ENCODE data around the gene SPHK1. TPM values are rescaled to one million over a fixed set of nuclear protein-coding genes. Genes with fewer than 3 reads are reported as not detected.

Gene SPHK1
- total RNA-seq, 4 donors from 2014 or later, result 0.66 to 5.0 (median 2.5) TPM

GRCh38 chr17:76397687-76398522, 13.5 kb downstream of the SPHK1 start:
- in situ Hi-C loops (cut with MboI; ENCODE audit: low sequenced_read_pairs in 4 of 4), result loop anchor here in 3 of 4 donors (5.0 kb wide), 1 partner anchor 96 kb away; no protein-coding TSS in a partner anchor
- no peaks in the 10 kb centered on the region for H3K27me3 ChIP-seq
- peak overlapping the region in 2 of 4 donors; percentile 30 to 31 for H3K27ac ChIP-seq

GRCh38 chr17:76398523-76399174, 14.2 kb downstream of the SPHK1 start:
- DNase-seq (no peak), ATAC-seq (peak in 1 of 2 donors; percentile 4)
- no peaks in the 10 kb centered on the region for H3K27me3 ChIP-seq
- peaks cover under 1 to 5% of the 10 kb centered on the region in 2 donors for H3K4me1 ChIP-seq
- intact Hi-C loops (cut with DNase I; ENCODE audit: low total_unique reads) (loop anchor here (2.0 kb wide), 1 partner anchor 96 kb away; no protein-coding TSS in a partner anchor), in situ Hi-C loops (cut with MboI; ENCODE audit: low sequenced_read_pairs in 4 of 4) (loop anchor here in 3 of 4 donors (5.0 kb wide), 1 partner anchor 96 kb away; no protein-coding TSS in a partner anchor)
- no peak overlapping the region for H3K27ac ChIP-seq
- TF ChIP-seq POLR2A (IDR thresholded peaks at IDR 0.05), result no peak
- TF ChIP-seq, protein P1, sequence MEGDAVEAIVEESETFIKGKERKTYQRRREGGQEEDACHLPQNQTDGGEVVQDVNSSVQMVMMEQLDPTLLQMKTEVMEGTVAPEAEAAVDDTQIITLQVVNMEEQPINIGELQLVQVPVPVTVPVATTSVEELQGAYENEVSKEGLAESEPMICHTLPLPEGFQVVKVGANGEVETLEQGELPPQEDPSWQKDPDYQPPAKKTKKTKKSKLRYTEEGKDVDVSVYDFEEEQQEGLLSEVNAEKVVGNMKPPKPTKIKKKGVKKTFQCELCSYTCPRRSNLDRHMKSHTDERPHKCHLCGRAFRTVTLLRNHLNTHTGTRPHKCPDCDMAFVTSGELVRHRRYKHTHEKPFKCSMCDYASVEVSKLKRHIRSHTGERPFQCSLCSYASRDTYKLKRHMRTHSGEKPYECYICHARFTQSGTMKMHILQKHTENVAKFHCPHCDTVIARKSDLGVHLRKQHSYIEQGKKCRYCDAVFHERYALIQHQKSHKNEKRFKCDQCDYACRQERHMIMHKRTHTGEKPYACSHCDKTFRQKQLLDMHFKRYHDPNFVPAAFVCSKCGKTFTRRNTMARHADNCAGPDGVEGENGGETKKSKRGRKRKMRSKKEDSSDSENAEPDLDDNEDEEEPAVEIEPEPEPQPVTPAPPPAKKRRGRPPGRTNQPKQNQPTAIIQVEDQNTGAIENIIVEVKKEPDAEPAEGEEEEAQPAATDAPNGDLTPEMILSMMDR (IDR thresholded peaks at IDR 0.05 in 4 of 5, conservative IDR thresholded peaks at IDR 0.05 in 1 of 5), result no peak
- peaks cover 0 to 88% of the 10 kb centered on the region in 2 donors for H3K36me3 ChIP-seq
- no peak overlapping the region for H3K4me3 ChIP-seq
- H3K9me3 ChIP-seq, result no peaks in the 10 kb centered on the region

More at GRCh38 chr17:76397687-76398522, 13.5 kb downstream of the SPHK1 start:
- H3K4me3 ChIP-seq, result no peak overlapping the region
- peaks cover 0 to 94% of the 10 kb centered on the region in 2 donors for H3K36me3 ChIP-seq
- peak; percentile 87 to 95 for ATAC-seq
- peaks cover 0 to 5% of the 10 kb centered on the region in 2 donors for H3K4me1 ChIP-seq
- DNase-seq, result peak; percentile 69 to 85
- TF ChIP-seq POLR2A (IDR thresholded peaks at IDR 0.05), result no peak
- TF ChIP-seq, protein P1 (IDR thresholded peaks at IDR 0.05 in 4 of 5, conservative IDR thresholded peaks at IDR 0.05 in 1 of 5), result peak; percentile 96 to 98 (median 97)
- intact Hi-C loops (cut with DNase I; ENCODE audit: low total_unique reads), result loop anchor here (2.0 kb wide), 1 partner anchor 95 kb away; no protein-coding TSS in a partner anchor
- H3K9me3 ChIP-seq, result no peaks in the 10 kb centered on the region

GRCh38 chr17:76399175-76400172, 15.1 kb downstream of the SPHK1 start:
- Histone ChIP-seq H3K27me3 (no peaks in the 10 kb centered on the region), H3K4me1 (peaks cover 8 to 13% of the 10 kb centered on the region in 2 donors), H3K4me3 (no peak overlapping the region), H3K9me3 (no peaks in the 10 kb centered on the region), H3K36me3 (peaks cover 0 to 84% of the 10 kb centered on the region in 2 donors), H3K27ac (no peak overlapping the region)
- intact Hi-C loops (cut with DNase I; ENCODE audit: low total_unique reads) (loop anchor here (2.0 to 10.0 kb wide), 2 partner anchors 97 to 275 kb away; no protein-coding TSS in a partner anchor), in situ Hi-C loops (cut with MboI; ENCODE audit: low sequenced_read_pairs in 4 of 4) (loop anchor here (5.0 kb wide), 1 partner anchor 97 kb away; no protein-coding TSS in a partner anchor)
- no peak for DNase-seq
- no peak for ATAC-seq
- no peak for TF ChIP-seq POLR2A (IDR thresholded peaks at IDR 0.05)
- TF ChIP-seq, protein P1 (IDR thresholded peaks at IDR 0.05 in 4 of 5, conservative IDR thresholded peaks at IDR 0.05 in 1 of 5), result no peak

DNA sequence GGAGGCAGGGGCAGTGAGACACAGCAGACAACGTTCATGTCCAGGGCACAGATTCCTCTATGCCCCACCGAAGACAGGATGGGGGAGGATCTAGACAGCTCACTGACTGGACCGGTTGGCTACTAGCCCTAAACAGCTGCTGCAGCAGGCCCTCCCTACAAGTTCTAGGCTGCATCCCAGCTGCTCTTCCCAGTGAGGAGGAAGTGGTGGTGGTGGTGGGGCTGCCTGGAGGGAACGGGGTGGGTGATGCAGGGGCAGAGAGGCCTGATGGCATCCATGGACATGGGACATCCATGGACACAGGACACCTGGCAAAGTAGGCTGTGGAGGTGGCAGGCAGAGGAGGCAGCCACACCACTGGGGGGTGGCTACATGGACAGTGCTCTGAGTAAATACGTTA, 18.3 kb downstream of the SPHK1 start:
- Histone ChIP-seq H3K27me3 (no peaks in the 10 kb centered on the region), H3K9me3 (no peaks in the 10 kb centered on the region), H3K27ac (no peak overlapping the region), H3K4me1 (peaks cover 32 to 33% of the 10 kb centered on the region in 2 donors), H3K4me3 (no peak overlapping the region), H3K36me3 (peaks cover 0 to 57% of the 10 kb centered on the region in 2 donors)
- DNase-seq (no peak), ATAC-seq (no peak)
- TF ChIP-seq POLR2A (IDR thresholded peaks at IDR 0.05), result no peak
- TF ChIP-seq, protein P1 (IDR thresholded peaks at IDR 0.05 in 4 of 5, conservative IDR thresholded peaks at IDR 0.05 in 1 of 5), result no peak
- intact Hi-C loops (cut with DNase I; ENCODE audit: low total_unique reads) (loop anchor here (10.0 kb wide), 1 partner anchor 278 kb away; no protein-coding TSS in a partner anchor), in situ Hi-C loops (cut with MboI; ENCODE audit: low sequenced_read_pairs in 4 of 4) (loop anchor here in 1 of 4 donors (5.0 kb wide), 1 partner anchor 100 kb away; no protein-coding TSS in a partner anchor)

Measured in gastrocnemius medialis (tissue), 4 donors.